Measurements from ENCODE around the gene SH2D2A.

SH2D2A gene

GRCh38 chr1:156806512-156807440 lies 9.9 kb downstream of the SH2D2A start:
- TF ChIP-seq, protein P1, sequence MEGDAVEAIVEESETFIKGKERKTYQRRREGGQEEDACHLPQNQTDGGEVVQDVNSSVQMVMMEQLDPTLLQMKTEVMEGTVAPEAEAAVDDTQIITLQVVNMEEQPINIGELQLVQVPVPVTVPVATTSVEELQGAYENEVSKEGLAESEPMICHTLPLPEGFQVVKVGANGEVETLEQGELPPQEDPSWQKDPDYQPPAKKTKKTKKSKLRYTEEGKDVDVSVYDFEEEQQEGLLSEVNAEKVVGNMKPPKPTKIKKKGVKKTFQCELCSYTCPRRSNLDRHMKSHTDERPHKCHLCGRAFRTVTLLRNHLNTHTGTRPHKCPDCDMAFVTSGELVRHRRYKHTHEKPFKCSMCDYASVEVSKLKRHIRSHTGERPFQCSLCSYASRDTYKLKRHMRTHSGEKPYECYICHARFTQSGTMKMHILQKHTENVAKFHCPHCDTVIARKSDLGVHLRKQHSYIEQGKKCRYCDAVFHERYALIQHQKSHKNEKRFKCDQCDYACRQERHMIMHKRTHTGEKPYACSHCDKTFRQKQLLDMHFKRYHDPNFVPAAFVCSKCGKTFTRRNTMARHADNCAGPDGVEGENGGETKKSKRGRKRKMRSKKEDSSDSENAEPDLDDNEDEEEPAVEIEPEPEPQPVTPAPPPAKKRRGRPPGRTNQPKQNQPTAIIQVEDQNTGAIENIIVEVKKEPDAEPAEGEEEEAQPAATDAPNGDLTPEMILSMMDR (IDR thresholded peaks at IDR 0.05; ENCODE audit: extremely low read depth, missing control alignments): no peak
- DNase-seq (ENCODE audit: low spot score): no peak

- no peak for DNase-seq (ENCODE audit: low spot score)
- TF ChIP-seq, protein P1 (IDR thresholded peaks at IDR 0.05; ENCODE audit: extremely low read depth, missing control alignments): no peak
These were observed 10.7 kb downstream of the SH2D2A start for GRCh38 chr1:156805766-156806511.

DNA sequence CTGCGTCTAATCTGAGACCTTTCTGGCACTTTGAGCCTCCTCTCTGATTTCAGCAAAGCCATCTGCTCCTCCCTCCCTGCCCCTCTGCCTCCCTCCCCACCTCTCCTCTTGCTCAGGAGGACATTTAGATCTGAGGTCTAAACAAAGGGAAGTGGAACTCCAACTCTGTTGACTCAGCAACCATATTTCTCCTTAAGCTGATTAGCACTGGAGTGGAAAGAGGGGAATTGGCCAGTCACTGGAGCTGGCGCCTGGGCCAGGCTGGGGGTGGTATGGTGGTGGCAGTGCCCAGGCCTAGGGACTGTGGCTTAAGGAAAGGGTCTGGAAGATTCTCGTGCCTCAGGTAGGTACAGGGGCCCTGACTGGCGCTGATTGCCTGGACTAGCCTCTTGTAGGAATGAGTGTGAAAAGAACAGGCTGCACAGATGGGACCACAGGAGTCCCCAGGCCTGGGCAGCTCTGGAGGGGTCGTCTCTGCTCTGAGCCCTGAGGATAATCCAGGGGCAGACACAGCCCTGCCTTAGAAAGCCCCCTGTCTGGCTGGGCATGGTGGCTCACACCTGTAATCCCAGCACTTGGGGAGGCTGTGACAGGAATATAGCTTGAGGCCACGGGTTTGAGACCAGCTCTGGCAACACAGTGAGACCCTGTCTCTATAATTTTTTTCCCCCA lies 11.9 kb downstream of the SH2D2A start:
- TF ChIP-seq, protein P1 (IDR thresholded peaks at IDR 0.05; ENCODE audit: extremely low read depth, missing control alignments): no peak
- no peak for DNase-seq (ENCODE audit: low spot score)

DNA sequence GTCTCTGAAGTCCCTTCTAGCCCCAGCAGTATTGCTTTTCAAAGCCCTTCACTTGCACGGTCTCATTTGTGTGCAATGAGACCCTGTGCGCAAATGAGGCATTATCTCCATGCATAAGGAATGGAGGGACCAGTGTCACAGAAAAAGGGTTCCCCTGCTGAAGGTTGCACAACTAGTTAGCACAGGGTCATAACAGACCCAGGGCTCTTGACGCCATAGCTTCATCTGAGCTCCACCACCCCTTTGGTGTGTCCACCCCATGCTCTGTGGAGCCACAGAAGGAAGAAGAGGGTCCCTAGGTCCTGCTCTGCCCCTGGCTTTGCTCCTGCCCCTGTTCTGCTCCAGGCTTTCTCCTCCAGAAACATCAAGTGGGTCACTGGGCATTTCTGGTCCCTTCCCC lies 12.6 kb downstream of the SH2D2A start:
- TF ChIP-seq, protein P1 (IDR thresholded peaks at IDR 0.05; ENCODE audit: extremely low read depth, missing control alignments): no peak
- DNase-seq (ENCODE audit: low spot score): no peak

- TF ChIP-seq, protein P1 (IDR thresholded peaks at IDR 0.05; ENCODE audit: extremely low read depth, missing control alignments): no peak
- no peak for DNase-seq (ENCODE audit: low spot score)
These were observed 13.4 kb downstream of the SH2D2A start for GRCh38 chr1:156803086-156803851.

- TF ChIP-seq, protein P1 (IDR thresholded peaks at IDR 0.05; ENCODE audit: extremely low read depth, missing control alignments): no peak
- no peak for DNase-seq (ENCODE audit: low spot score)
These were observed 14.2 kb downstream of the SH2D2A start for GRCh38 chr1:156802421-156802935.
